ENCODE data around the gene SWSAP1. TPM values are rescaled to one million over a fixed set of nuclear protein-coding genes. Genes with fewer than 3 reads are reported as not detected.
A peak's percentile ranks its signal among the peaks of the same experiment; 100 is the strongest.
"Not testable (repeated sequence)": the region's sequence is repeated elsewhere in the genome, so short reads cannot be mapped to it uniquely, and the experiment has no call there.

SWSAP1 gene, protein sequence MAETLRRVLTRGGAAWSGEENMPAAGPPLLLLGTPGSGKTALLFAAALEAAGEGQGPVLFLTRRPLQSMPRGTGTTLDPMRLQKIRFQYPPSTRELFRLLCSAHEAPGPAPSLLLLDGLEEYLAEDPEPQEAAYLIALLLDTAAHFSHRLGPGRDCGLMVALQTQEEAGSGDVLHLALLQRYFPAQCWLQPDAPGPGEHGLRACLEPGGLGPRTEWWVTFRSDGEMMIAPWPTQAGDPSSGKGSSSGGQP
- total RNA-seq: 1 to 10 TPM; 1.7 to 4.0 (median 2.2) TPM

DNA sequence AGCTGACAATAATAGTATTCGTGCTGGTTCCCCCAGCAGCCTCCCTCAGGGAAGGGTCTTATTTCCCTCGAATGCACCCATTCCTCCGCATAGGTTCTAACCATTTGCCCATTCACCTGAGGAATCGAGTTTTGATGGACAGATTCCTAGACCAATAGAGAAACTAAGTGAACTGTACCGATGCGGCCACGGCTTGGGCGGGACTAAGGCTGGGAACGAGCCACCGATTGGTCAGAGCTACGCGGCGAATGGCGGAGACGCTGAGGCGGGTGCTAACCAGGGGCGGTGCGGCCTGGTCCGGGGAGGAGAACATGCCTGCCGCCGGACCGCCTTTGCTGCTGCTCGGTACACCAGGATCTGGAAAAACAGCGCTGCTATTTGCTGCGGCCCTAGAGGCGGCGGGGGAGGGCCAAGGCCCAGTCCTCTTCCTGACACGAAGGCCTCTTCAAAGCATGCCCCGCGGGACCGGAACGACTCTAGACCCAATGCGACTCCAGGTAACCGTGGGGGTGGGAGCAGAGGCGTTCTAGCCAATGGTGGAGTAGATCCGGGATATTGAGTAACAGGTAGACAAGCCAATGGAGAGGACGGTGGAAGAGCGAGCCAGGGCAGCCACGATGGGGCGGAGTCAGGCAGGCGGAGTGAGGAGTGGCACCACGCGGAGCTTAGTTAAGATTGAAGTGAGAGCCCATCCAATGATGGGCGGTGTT is at the start of gene SWSAP1:
SWSAP1 (plus strand) TSS at position 234 of the 710 bp plus-strand sequence; CDS start at position 249, 15 bp downstream.
- H3K4me3 ChIP-seq: peak within 1 kb of the TSS; percentile 53 to 76 (median 63)
- peaks cover 15 to 17% of the 10 kb centered on the region in 2 donors for H3K4me1 ChIP-seq (replicated peaks in 1 of 2)
- H3K27ac ChIP-seq: peak within 1 kb of the TSS; percentile 97 to 98
- 0 to 7% (median 0%) methylated on average over 2 to 20 of the region's 44 CpGs; no CpG with 5 or more reads in 4 of the 10 experiments for WGBS, 10 experiments
- ATAC-seq (replicated peaks in 6 of 8): peak; percentile 89 to 95 (median 90)
- in situ Hi-C loops (cut with MboI; ENCODE audit: low pct_unique_long_range_greater_than_20kb in 2 of 9, low sequenced_read_pairs in 9 of 9, unreplicated experiment in 9 of 9): no loop called here

DNA sequence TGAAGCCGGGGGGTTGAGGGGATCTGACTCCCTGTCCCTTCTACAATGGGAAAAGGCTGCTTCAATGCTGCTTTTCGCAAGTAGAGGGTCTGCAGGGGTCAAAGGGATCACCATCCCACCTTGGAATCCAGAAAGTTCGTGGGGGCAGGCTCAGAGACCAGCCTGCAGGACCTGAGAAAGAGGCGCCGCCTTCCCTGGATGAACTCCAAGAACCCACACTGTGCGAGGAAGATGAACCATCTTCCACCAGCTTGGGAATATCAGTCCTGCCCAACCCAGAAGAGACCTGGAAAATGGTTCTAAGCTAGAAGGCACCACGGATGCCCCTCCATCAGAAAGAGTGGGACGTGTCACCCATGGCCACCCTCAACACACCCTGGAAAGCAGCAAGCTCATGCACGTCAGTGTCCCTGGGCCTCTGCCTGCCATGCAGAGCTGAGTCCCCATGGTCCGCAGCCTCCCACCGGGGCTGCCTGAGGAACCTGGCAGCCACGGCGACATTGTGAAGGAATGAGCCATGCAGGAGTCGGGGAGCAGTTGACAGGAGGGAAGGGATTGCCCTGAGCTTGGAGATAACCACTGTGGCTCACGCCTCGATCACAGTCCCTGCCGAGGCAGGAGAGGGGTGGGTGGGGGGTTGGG is 49.6 kb upstream of the SWSAP1 start:
- ATAC-seq (replicated peaks in 6 of 8): peak in 2 of 8 experiments; percentile 6
- 17 to 88% (median 78%) methylated on average over 1 to 4 of the region's 17 CpGs; no CpG with 5 or more reads in 5 of the 10 experiments for WGBS, 10 experiments

DNA sequence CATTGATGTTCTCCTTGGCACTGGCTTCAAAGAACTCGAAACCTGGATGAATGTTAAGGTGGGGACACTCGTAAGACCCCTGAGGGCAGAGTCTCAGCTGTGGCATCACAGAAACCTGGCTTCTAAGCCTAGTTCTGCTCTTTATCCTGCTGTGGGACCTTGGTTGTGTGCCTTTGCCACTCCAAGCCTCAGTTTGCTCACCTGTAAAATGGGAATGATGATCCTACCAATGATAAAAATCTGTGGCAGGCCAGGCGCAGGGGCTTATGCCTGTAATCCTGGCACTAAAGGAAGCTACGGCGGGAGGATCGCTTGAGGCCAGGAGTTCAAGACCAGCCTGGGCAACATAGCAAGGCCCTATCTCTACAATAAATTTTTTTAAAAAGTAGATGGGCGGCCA is 48.9 kb upstream of the SWSAP1 start:
- 89 to 100% (median 96%) methylated on average over 3 to 6 of the region's 7 CpGs; no CpG with 5 or more reads in 4 of the 10 experiments for WGBS, 10 experiments
- ATAC-seq (replicated peaks in 6 of 8): no peak
- no peak overlapping the region for H3K27ac ChIP-seq

More for the DNA sequence above, 49.6 kb upstream of the SWSAP1 start:
- in situ Hi-C loops (cut with MboI; ENCODE audit: low pct_unique_long_range_greater_than_20kb in 2 of 9, low sequenced_read_pairs in 9 of 9, unreplicated experiment in 9 of 9): no loop called here
- Histone ChIP-seq H3K27ac (no peak overlapping the region), H3K4me3 (no peak overlapping the region), H3K4me1 (replicated peaks in 1 of 2) (peaks cover 2 to 17% of the 10 kb centered on the region in 2 donors)

DNA sequence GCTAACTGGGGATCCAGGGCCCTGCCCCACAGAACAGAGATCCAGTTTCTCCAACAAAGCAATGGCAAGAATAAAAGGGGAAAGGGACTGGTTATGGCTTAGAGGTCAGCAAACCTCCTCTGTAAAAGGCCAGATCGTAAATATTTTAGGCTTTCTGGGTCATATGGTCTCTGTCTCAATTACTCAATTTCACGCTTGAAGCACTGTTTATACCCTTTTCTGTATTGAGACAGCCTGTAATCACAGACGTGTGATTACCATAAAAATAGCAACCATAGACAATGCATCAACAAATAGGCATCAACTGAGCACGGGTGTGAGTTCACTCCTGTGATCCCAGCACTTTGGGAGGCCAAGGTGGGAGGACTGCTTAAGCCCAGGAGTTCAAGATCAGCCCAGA is 44.3 kb upstream of the SWSAP1 start:
- Histone ChIP-seq H3K4me1 (replicated peaks in 1 of 2) (no peaks in the 10 kb centered on the region), H3K4me3 (no peak overlapping the region), H3K27ac (peak overlapping the region in 1 of 2 donors; percentile 19)
- in situ Hi-C loops (cut with MboI; ENCODE audit: low pct_unique_long_range_greater_than_20kb in 2 of 9, low sequenced_read_pairs in 9 of 9, unreplicated experiment in 9 of 9): no loop called here
- 17 to 100% (median 17%) methylated on average over 1 to 2 of the region's 4 CpGs; no CpG with 5 or more reads in 7 of the 10 experiments for WGBS, 10 experiments
- peak in 3 of 8 experiments; percentile 29 to 75 (median 72) for ATAC-seq (replicated peaks in 6 of 8)

More for the DNA sequence above, 48.9 kb upstream of the SWSAP1 start:
- in situ Hi-C loops (cut with MboI; ENCODE audit: low pct_unique_long_range_greater_than_20kb in 2 of 9, low sequenced_read_pairs in 9 of 9, unreplicated experiment in 9 of 9): no loop called here
- Histone ChIP-seq H3K4me1 (replicated peaks in 1 of 2) (peaks cover 2 to 17% of the 10 kb centered on the region in 2 donors), H3K4me3 (no peak overlapping the region)

DNA sequence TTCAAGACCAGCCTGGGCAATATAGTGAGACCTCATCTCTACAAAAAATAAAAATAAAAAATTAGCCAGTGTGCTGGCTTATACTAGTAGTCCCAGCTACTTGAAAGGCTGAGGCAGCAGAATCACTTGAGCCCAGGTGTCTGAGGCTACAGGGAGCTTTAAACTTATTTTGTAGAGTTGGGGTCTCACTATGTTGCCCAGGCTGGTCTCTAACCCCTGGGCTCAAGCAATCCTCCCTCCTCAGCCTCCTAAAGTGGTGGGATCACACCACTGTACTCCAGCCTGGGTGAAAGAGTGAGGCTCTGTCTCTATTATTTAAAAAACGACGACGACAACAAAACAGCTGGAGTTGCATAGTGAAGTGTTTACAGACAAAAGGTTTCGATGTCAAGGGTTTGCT is 43.0 kb upstream of the SWSAP1 start:
- Histone ChIP-seq H3K27ac (no peak overlapping the region), H3K4me1 (replicated peaks in 1 of 2) (no peaks in the 10 kb centered on the region), H3K4me3 (no peak overlapping the region)
- no peak for ATAC-seq (replicated peaks in 6 of 8)
- in situ Hi-C loops (cut with MboI; ENCODE audit: low pct_unique_long_range_greater_than_20kb in 2 of 9, low sequenced_read_pairs in 9 of 9, unreplicated experiment in 9 of 9): no loop called here
- 38 to 100% (median 90%) methylated on average over 1 to 4 of the region's 4 CpGs; no CpG with 5 or more reads in 2 of the 10 experiments for WGBS, 10 experiments

DNA sequence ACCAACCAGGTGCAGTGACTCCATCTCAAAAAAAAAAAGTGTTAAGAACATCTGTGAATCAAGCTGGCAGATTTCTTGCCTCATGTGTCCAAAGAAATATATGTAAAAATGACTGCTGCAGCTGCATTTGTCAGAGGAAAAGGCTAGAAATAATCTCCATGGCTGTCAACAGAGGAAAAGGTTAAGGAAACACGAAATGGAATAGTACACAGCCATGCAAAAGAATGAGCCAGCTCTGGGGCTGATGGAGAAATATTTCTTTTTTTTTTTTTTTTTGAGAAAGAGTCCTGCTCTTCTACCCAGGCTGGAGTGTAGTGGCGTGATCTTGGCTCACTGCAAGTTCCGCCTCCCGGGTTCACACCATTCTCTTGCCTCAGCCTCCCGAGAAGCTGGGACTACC is 41.6 kb upstream of the SWSAP1 start:
- Histone ChIP-seq H3K27ac (no peak overlapping the region), H3K4me1 (replicated peaks in 1 of 2) (no peaks in the 10 kb centered on the region), H3K4me3 (no peak overlapping the region)
- in situ Hi-C loops (cut with MboI; ENCODE audit: low pct_unique_long_range_greater_than_20kb in 2 of 9, low sequenced_read_pairs in 9 of 9, unreplicated experiment in 9 of 9): no loop called here
- ATAC-seq (replicated peaks in 6 of 8): no peak
- 67 to 100% (median 86%) methylated on average over 1 to 5 of the region's 5 CpGs; no CpG with 5 or more reads in 2 of the 10 experiments for WGBS, 10 experiments

DNA sequence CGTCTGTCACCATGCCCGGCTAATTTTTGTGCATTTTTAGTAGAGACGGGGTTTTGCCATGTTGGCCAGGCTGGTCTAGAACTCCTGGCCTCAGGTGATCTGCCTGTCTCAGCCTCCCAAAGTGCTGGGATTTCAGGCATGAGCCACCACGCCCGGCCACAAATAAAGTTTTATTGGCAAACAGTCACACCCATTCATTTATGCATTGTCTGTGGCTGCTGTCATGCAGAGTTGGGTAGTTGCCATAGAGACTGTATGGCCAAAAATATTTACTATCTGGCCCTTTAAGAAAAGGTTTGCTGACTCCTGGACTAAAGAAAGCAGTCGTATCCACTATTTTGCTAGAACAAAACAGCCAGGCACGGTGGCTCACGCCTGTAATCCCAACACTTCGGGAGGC is 40.6 kb upstream of the SWSAP1 start:
- peaks cover 7 to 10% of the 10 kb centered on the region in 2 donors for H3K4me1 ChIP-seq (replicated peaks in 1 of 2)
- WGBS, 10 experiments: 56 to 92% (median 71%) methylated on average over 1 to 6 of the region's 9 CpGs; no CpG with 5 or more reads in 1 of the 10 experiments
- in situ Hi-C loops (cut with MboI; ENCODE audit: low pct_unique_long_range_greater_than_20kb in 2 of 9, low sequenced_read_pairs in 9 of 9, unreplicated experiment in 9 of 9): not testable (repeated sequence)

DNA sequence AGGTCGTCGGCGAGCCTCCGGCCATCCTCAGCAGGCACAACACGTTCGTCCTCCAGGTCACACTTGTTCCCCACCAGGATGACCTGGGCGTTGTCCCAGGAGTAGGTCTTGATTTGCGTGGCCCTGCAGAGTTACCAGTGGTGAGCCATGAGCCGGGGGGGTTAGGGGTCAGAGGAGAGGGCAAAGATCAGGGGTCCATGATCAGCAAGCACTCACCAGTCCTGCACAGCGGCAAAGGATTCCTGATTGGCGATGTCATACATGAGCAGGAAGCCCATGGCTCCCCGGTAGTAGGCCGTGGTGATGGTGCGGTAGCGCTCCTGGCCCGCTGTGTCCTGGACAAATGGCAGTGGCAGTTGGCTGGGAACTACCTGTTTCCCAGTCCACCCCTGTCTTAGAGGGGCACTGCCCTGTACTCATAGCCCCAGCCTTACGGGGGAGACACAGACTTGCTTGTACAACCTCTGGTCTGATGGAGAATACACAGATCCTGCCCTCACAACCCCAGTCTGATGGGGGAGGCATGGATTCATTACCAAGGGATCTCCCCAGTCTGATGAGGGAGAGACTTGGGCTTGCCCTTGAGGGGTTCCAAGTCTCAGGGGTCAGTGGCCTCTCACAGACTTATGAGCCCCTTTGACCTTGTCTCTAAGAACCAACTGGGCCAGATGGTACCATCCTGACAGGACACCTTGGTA is 38.9 kb upstream of the SWSAP1 start:
- in situ Hi-C loops (cut with MboI; ENCODE audit: low pct_unique_long_range_greater_than_20kb in 2 of 9, low sequenced_read_pairs in 9 of 9, unreplicated experiment in 9 of 9): no loop called here
- ATAC-seq (replicated peaks in 6 of 8): no peak
- peaks cover 7 to 11% of the 10 kb centered on the region in 2 donors for H3K4me1 ChIP-seq (replicated peaks in 1 of 2)
- H3K4me3 ChIP-seq: no peak overlapping the region
- no peak overlapping the region for H3K27ac ChIP-seq
- 90 to 100% (median 98%) methylated on average over 1 to 12 of the region's 17 CpGs; no CpG with 5 or more reads in 4 of the 10 experiments for WGBS, 10 experiments

More for the DNA sequence above, 40.6 kb upstream of the SWSAP1 start:
- peak in 2 of 8 experiments; percentile 19 to 22 for ATAC-seq (replicated peaks in 6 of 8)
- not testable (repeated sequence) for H3K4me3 ChIP-seq, H3K27ac ChIP-seq

DNA sequence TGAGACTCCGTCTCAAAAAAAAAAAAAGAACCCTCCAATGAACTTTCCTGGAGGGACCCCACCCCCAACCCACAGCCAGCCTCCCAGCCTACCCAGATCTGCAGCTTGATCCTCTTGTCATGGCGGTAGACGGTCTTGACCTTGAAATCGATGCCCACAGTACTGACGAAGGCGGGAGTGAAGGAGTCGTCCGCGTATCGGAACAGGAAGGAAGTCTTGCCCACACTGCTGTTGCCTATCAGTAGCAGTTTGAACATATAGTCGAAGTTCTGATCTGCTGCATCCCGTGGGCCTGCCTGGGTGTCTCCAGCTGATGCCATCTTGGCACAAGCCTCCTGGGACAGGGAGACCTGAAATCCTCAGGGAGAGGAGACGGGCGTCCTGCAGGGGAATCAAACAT is 37.4 kb upstream of the SWSAP1 start:
- ATAC-seq (replicated peaks in 6 of 8): no peak
- WGBS, 10 experiments: 83 to 100% (median 96%) methylated on average over 1 to 9 of the region's 14 CpGs; no CpG with 5 or more reads in 3 of the 10 experiments
- Histone ChIP-seq H3K4me1 (replicated peaks in 1 of 2) (peaks cover 7 to 11% of the 10 kb centered on the region in 2 donors), H3K4me3 (no peak overlapping the region), H3K27ac (no peak overlapping the region)
- in situ Hi-C loops (cut with MboI; ENCODE audit: low pct_unique_long_range_greater_than_20kb in 2 of 9, low sequenced_read_pairs in 9 of 9, unreplicated experiment in 9 of 9): no loop called here

DNA sequence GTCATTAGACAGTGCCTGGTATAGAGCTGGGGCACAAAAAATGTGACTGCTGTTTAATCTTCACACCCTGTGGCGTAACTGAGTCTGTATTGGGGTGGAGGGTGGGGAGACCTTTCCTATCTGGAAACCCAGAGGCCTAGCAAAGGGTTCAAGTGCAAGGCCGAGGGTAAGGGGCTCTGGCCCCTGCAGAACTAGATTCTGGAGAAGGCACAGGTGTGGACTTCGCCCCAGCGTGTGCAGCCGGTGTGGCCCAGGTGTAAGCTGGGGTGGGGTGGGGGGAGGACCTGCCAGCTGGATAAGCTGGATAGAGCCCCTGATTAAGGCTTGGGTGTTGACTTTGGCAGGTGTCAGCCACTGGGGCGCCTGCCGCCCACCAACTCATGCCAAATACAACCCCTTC is 36.3 kb upstream of the SWSAP1 start:
- in situ Hi-C loops (cut with MboI; ENCODE audit: low pct_unique_long_range_greater_than_20kb in 2 of 9, low sequenced_read_pairs in 9 of 9, unreplicated experiment in 9 of 9): no loop called here
- ATAC-seq (replicated peaks in 6 of 8): no peak
- Histone ChIP-seq H3K4me1 (replicated peaks in 1 of 2) (peaks cover 7 to 11% of the 10 kb centered on the region in 2 donors), H3K27ac (no peak overlapping the region), H3K4me3 (no peak overlapping the region)
- 62 to 100% (median 92%) methylated on average over 1 to 4 of the region's 7 CpGs; no CpG with 5 or more reads in 5 of the 10 experiments for WGBS, 10 experiments

DNA sequence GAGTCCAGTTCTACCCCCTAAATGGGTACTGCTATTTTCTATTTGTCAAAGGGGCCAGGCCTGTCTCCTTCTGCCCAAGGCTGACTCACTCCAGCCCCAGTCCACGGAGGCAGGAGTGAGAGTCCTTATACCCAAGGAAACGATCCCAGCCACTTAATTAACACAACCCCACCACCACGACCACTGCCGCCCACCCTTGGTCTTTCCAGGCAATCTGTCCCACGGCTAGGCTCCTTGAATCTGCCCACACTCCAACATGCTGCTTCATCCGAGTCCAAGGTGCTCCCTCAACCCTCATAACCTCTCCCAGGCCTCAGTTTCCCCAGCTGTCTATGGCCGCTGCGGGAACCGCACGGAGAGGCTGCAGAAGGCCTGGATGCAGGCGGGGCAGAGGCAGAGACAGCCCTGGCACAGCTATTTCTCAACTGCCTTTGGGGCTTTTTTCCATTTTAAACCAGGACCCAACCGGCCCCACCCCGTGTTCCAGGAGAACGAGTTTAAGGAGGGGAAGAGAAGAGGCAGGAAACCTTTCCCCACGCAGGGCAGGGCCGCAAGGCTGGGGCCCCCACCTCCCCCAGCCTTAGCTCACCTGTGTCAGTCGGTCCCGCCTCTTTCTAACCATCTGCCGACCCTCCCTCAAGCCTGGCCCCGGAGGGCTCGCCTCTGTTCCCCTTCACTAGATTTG is 35.8 kb upstream of the SWSAP1 start:
- Histone ChIP-seq H3K4me3 (peak overlapping the region; percentile 51 to 68 (median 55)), H3K4me1 (replicated peaks in 1 of 2) (peaks cover 7 to 11% of the 10 kb centered on the region in 2 donors), H3K27ac (peak overlapping the region in 1 of 2 donors; percentile 46)
- in situ Hi-C loops (cut with MboI; ENCODE audit: low pct_unique_long_range_greater_than_20kb in 2 of 9, low sequenced_read_pairs in 9 of 9, unreplicated experiment in 9 of 9): no loop called here
- peak in 3 of 8 experiments; percentile 44 to 47 (median 46) for ATAC-seq (replicated peaks in 6 of 8)
- 12 to 70% (median 22%) methylated on average over 1 to 11 of the region's 21 CpGs; no CpG with 5 or more reads in 4 of the 10 experiments for WGBS, 10 experiments

Measured in motor neuron (in vitro differentiated cells).